H9 (cell line): ENCODE results near the gene CFAP299. TPM values are rescaled to one million over a fixed set of nuclear protein-coding genes. Genes with fewer than 3 reads are reported as not detected.

ENCODE experiments used
- DNase-seq: peaks from one replicate; pipeline ENCODE4 v3.0.0-alpha.2; 2017
- H2AFZ ChIP-seq: one replicate; pipeline ENCODE4 v1.6.1; 2013; ENCODE audit warnings: mild to moderate bottlenecking, low read length, control low read depth, moderate library complexity
- H2AK5ac ChIP-seq: 2 replicates; pipeline ENCODE4 v1.6.1; 2013; ENCODE audit warnings: low read length, control low read depth, mixed read lengths; ENCODE audit not compliant: insufficient read length
- H2BK120ac ChIP-seq: one replicate; pipeline ENCODE4 v1.6.1; 2013; ENCODE audit warnings: low read depth, mild to moderate bottlenecking, low read length, control low read depth, inconsistent platforms; ENCODE audit not compliant: poor library complexity, severe bottlenecking
- H2BK12ac ChIP-seq: 2 replicates; pipeline ENCODE4 v1.6.1; 2013; ENCODE audit warnings: low read length, control low read depth, mixed read lengths, low read depth; ENCODE audit not compliant: insufficient read length
- H2BK15ac ChIP-seq: 2 replicates; pipeline ENCODE4 v1.6.1; 2013; ENCODE audit warnings: low read depth, low read length, control low read depth
- H2BK20ac ChIP-seq: one replicate; pipeline ENCODE4 v1.6.1; 2013; ENCODE audit warnings: low read depth, mild to moderate bottlenecking, low read length, control low read depth, inconsistent platforms; ENCODE audit not compliant: poor library complexity, severe bottlenecking
- H2BK5ac ChIP-seq: 2 replicates; pipeline ENCODE4 v1.6.1; 2013; ENCODE audit warnings: low read length, control low read depth, mixed read lengths; ENCODE audit not compliant: insufficient read length
- H3K14ac ChIP-seq: 2 replicates; pipeline ENCODE4 v1.6.1; 2013; ENCODE audit warnings: low read length, control low read depth; ENCODE audit not compliant: insufficient read depth
- H3K18ac ChIP-seq: 2 replicates; pipeline ENCODE4 v1.6.1; 2013; ENCODE audit warnings: low read depth, mild to moderate bottlenecking, mixed read lengths, low read length, control low read depth; ENCODE audit not compliant: insufficient read length
- H3K23ac ChIP-seq: 2 replicates; pipeline ENCODE4 v1.6.1; 2013; ENCODE audit warnings: low read length, control low read depth, mixed read lengths, low read depth; ENCODE audit not compliant: insufficient read length
- H3K23me2 ChIP-seq: 2 replicates; pipeline ENCODE4 v1.6.1; 2013; ENCODE audit warnings: low read depth, mild to moderate bottlenecking, mixed read lengths, low read length, control low read depth; ENCODE audit not compliant: insufficient read length, poor library complexity, severe bottlenecking
- H3K27ac ChIP-seq: 2 replicates; pipeline ENCODE4 v1.5.1; 2013; ENCODE audit warnings: low read length, control low read depth, mixed read lengths, low read depth; ENCODE audit not compliant: insufficient read length
- H3K27me3 ChIP-seq: 2 replicates; pipeline ENCODE4 v1.6.1; 2013; ENCODE audit warnings: low read length, control low read depth, inconsistent platforms; ENCODE audit not compliant: insufficient read depth
- H3K4ac ChIP-seq: 2 replicates; pipeline ENCODE4 v1.6.1; 2013; ENCODE audit warnings: low read depth, mild to moderate bottlenecking, control low read depth, inconsistent platforms, low read length, moderate library complexity
- H3K4me1 ChIP-seq: 2 replicates; pipeline ENCODE4 v1.6.1; 2013; ENCODE audit warnings: low read length, control low read depth, inconsistent platforms; ENCODE audit not compliant: insufficient read depth
- H3K4me2 ChIP-seq: 2 replicates; pipeline ENCODE4 v1.6.1; 2013; ENCODE audit warnings: low read length, control low read depth, mixed read lengths; ENCODE audit not compliant: insufficient read length, insufficient read depth
- H3K56ac ChIP-seq: 2 replicates; pipeline ENCODE4 v1.6.1; 2013; ENCODE audit warnings: low read depth, mild to moderate bottlenecking, mixed read lengths, low read length, control low read depth; ENCODE audit not compliant: insufficient read length
- H3K79me1 ChIP-seq: 2 replicates; pipeline ENCODE4 v1.6.1; 2013; ENCODE audit warnings: low read depth, mild to moderate bottlenecking, moderate library complexity, low read length, control low read depth, inconsistent platforms; ENCODE audit not compliant: insufficient read depth, poor library complexity, severe bottlenecking
- H3K79me2 ChIP-seq: 2 replicates; pipeline ENCODE4 v1.6.1; 2013; ENCODE audit warnings: low read length, control low read depth, inconsistent platforms; ENCODE audit not compliant: insufficient read depth
- H3K9ac ChIP-seq: 2 replicates; pipeline ENCODE4 v1.6.1; 2013; ENCODE audit warnings: low read length, control low read depth, mixed read lengths; ENCODE audit not compliant: insufficient read length; ENCODE audit errors: extremely low read depth
- H3K9me3 ChIP-seq: one replicate; pipeline ENCODE4 v1.6.1; 2013; ENCODE audit warnings: low read depth, low read length, inconsistent platforms; ENCODE audit not compliant: control insufficient read depth
- H3T11ph ChIP-seq: one replicate; pipeline ENCODE4 v1.6.1; 2013; ENCODE audit warnings: mild to moderate bottlenecking, low read length, control low read depth, inconsistent platforms
- H4K20me1 ChIP-seq: one replicate; pipeline ENCODE4 v1.6.1; 2013; ENCODE audit not compliant: control insufficient read depth, insufficient read length, insufficient read depth
- H4K5ac ChIP-seq: 2 replicates; pipeline ENCODE4 v1.6.1; 2013; ENCODE audit warnings: low read depth, mild to moderate bottlenecking, mixed read lengths, low read length, control low read depth; ENCODE audit not compliant: insufficient read length
- H4K8ac ChIP-seq: replicated peaks from 2 replicates; pipeline ENCODE4 v1.6.1; 2013; ENCODE audit warnings: low read length, control low read depth, mixed read lengths, low read depth; ENCODE audit not compliant: insufficient read length
- H4K91ac ChIP-seq: 2 replicates; pipeline ENCODE4 v1.6.1; 2013; ENCODE audit warnings: low read depth, mild to moderate bottlenecking, moderate library complexity, mixed read lengths, low read length, control low read depth; ENCODE audit not compliant: insufficient read length
- H3K27ac Mint-ChIP-seq, 3 experiments: 2 replicates in 2 of 3; 3 replicates in 1 of 3; pipeline ENCODE4 v1.8.0; 2020 to 2021; ENCODE audit warnings: mixed read lengths in 3 of 3, mild to moderate bottlenecking in 1 of 3, moderate library complexity in 1 of 3
- H3K27me3 Mint-ChIP-seq: 2 replicates; pipeline ENCODE4 v1.8.0; 2021; ENCODE audit warnings: low read depth, mild to moderate bottlenecking, moderate library complexity, mixed read lengths
- H3K36me3 Mint-ChIP-seq, 3 experiments: 2 replicates in 2 of 3; 3 replicates in 1 of 3; pipeline ENCODE4 v1.8.0; 2020 to 2021; ENCODE audit warnings: low read depth in 3 of 3, mixed read lengths in 3 of 3; ENCODE audit not compliant: insufficient read depth in 1 of 3
- H3K4me1 Mint-ChIP-seq, 2 experiments: 2 replicates each; pipeline ENCODE4 v1.8.0; 2020; ENCODE audit warnings: mixed read lengths in 2 of 2
- H3K4me3 Mint-ChIP-seq, 2 experiments: 2 replicates in 1 of 2; 3 replicates in 1 of 2; pipeline ENCODE4 v1.8.0; 2020 to 2021; ENCODE audit warnings: mild to moderate bottlenecking in 2 of 2, mixed read lengths in 2 of 2, moderate library complexity in 1 of 2
- H3K9me3 Mint-ChIP-seq, 2 experiments: 2 replicates in 1 of 2; 3 replicates in 1 of 2; pipeline ENCODE4 v1.8.0; 2020; ENCODE audit warnings: mild to moderate bottlenecking in 2 of 2, mixed read lengths in 2 of 2, moderate library complexity in 1 of 2
- CTCF ChIP-seq: fragments of 200-600 bp; sonication (generic); conservative IDR thresholded peaks from 3 replicates; pipeline ENCODE4 v1.8.0; 2021; ENCODE audit warnings: antibody characterized with exemption, mild to moderate bottlenecking
- WGBS: extraction: QIAGEN DNeasy Blood & Tissue Kit; methylation state at CpG from one replicate; pipeline ENCODE4 v1.1.7; 2013; ENCODE audit warnings: missing lambda C conversion rate, low lambda C conversion rate, mixed read lengths; ENCODE audit not compliant: insufficient read length; ENCODE audit errors: extremely low coverage; 5-methylcytosine and 5-hydroxymethylcytosine counted together
- total RNA-seq: library from RNA; stranded (reverse); gene quantifications from 2 replicates; pipeline ENCODE4 v1.2.1, GENCODE V29; 2021

Gene CFAP299
- total RNA-seq, 1 experiment from 2014 or later: not detected

GRCh38 chr4:80873571-80873970 is 538.0 kb downstream of the CFAP299 start:
- no peak overlapping the region for H2BK15ac ChIP-seq
- no peak overlapping the region for H3T11ph ChIP-seq
- no peaks in the 10 kb centered on the region for H3K9me3 Mint-ChIP-seq
- H2BK120ac ChIP-seq: no peak overlapping the region
- H3K36me3 Mint-ChIP-seq: no peaks in the 10 kb centered on the region
- no peak overlapping the region for H3K56ac ChIP-seq
- H3K9me3 ChIP-seq: no peaks in the 10 kb centered on the region
- H2BK20ac ChIP-seq: no peak overlapping the region
- no peak overlapping the region for H4K5ac ChIP-seq
- no peak overlapping the region for H2BK5ac ChIP-seq
- H4K8ac ChIP-seq: no peak overlapping the region
- no CpG with 5 or more reads among the region's 1 CpG for WGBS
- no peaks in the 10 kb centered on the region for H3K27me3 Mint-ChIP-seq
- no peaks in the 10 kb centered on the region for H3K79me1 ChIP-seq
- no peaks in the 10 kb centered on the region for H3K23me2 ChIP-seq
- no peak overlapping the region for H3K14ac ChIP-seq
- no peak for TF ChIP-seq CTCF
- H3K4me1 Mint-ChIP-seq: no peaks in the 10 kb centered on the region
- H3K4me1 ChIP-seq: no peaks in the 10 kb centered on the region
- H2AFZ ChIP-seq: no peak overlapping the region
- no peaks in the 10 kb centered on the region for H3K79me2 ChIP-seq
- H2AK5ac ChIP-seq: no peak overlapping the region
- no peak for DNase-seq
- H3K4me2 ChIP-seq: no peak overlapping the region
- H3K18ac ChIP-seq: no peak overlapping the region
- no peak overlapping the region for H3K27ac ChIP-seq
- no peak overlapping the region for H3K4me3 Mint-ChIP-seq
- no peak overlapping the region for H3K4ac ChIP-seq
- no peak overlapping the region for H4K91ac ChIP-seq
- no peak overlapping the region for H3K27ac Mint-ChIP-seq
- no peaks in the 10 kb centered on the region for H3K27me3 ChIP-seq
- H3K9ac ChIP-seq: no peak overlapping the region
- no peaks in the 10 kb centered on the region for H4K20me1 ChIP-seq
- H3K23ac ChIP-seq: no peak overlapping the region
- H2BK12ac ChIP-seq: no peak overlapping the region
